Measurements from ENCODE around the gene UBE3A.

The UBE3A gene

DNA sequence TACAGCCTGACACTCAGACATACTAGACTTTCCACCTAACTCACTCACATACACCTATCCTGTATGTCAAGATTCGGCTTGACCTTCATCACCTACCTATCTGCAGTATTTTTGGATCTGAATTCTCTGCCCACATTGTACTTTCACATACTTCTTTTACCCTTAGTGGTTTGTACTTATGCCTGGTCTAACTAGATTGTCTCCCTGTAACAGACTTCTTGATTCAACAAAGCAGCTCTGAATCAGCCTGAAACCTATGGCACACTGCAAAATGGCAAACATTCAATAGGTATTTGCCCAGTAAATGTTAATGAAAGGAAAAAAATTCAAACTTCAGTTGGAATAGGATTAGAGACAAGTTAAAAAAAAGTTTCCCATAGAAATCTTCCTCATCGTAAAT is 106.5 kb downstream of the UBE3A start:
- no peak for DNase-seq

DNA sequence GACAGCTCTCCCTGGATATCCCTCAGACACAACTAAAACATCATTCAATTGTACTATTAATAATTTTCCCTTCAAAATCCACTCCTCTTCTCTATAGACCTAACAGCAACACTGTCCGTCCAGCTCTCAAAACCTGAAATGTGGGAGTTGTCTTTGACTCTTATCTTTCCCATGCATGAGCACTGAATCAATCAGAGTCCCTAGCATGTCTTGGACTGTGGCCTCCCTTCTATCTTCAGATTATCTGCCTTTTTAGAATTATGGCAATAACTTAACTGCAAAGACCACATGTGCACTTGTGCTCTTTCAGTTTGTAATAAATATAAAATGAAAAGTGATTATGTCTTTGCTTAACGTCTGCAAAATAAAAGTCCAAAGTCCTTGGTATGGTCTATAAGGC is 107.0 kb downstream of the UBE3A start:
- no peak for DNase-seq

DNA sequence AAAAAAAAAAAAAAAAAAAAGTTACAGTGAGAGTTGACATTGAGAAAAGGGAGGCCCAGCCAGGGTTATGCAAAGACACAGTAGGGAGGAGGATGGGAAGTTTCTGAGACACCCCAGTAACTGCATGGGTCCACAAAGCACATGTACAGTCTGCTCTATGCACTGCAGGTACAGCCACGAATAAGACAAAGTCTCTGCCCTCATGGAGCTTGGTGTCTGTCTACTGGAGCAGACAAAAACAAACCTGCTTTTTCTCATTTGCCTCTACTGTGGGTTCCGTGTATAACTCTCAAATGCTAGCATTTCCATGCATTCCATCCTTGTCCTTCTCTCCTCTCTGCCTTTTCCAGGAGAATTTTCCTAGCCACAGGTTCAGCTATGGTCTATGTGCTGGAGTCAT is 107.4 kb downstream of the UBE3A start:
- no peak for DNase-seq

DNA sequence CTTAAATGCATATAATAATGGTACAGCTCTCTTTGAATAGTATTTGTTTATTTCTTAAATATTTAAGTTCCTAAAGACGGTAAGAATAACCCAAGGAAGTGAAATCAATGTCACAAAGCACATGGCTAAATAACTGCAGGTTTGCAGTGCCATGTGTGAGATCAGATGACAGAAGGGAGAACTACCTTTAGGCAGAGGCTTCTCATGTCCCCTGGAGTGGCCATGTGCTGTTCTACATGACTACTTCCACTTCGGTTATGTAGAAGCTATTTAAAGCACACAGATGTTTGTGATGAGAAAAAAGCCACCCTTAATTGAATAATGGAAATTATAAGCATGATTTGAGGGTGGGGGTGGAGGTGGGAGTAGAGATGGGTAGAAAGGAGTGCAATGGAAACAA is 109.1 kb downstream of the UBE3A start:
- no peak for DNase-seq

DNA sequence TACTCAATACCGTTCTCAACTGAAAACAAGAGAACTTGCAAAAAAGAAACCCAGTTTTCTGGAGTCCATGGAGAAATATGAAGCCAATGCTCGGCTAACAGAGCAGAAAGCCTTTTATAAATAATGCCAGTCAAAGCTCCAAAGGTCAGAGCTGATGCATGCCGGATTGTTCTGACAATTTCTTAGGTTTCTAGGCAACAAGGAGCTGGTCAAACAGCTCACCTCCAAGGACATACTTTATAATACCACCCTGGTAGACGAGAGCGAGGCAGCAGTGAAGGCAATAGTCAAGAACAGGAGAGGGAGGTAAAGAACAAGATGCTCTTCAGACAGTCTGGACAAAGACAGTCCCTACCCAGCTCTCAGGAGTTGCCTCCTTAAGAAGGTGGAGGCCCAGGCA is 111.1 kb downstream of the UBE3A start:
- no peak for DNase-seq

DNA sequence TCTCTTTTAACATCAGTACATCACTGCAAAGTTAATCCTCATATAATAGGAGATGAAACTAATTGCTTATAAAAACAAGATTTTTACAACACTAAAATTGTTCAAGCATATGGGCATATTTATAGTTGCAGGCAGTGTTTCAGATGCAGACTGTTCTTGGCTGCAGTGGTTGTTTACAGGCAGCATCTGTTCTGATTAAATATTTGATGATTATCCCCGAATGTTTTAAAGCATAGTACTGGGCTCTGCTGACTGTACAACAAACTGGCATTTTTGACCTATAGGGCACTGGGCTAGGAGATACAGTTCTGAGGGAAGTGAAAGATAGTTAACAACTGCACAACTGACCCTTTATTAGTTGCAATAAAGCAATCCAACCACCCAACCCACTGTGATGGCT is 113.6 kb downstream of the UBE3A start:
- DNase-seq, result no peak

DNA sequence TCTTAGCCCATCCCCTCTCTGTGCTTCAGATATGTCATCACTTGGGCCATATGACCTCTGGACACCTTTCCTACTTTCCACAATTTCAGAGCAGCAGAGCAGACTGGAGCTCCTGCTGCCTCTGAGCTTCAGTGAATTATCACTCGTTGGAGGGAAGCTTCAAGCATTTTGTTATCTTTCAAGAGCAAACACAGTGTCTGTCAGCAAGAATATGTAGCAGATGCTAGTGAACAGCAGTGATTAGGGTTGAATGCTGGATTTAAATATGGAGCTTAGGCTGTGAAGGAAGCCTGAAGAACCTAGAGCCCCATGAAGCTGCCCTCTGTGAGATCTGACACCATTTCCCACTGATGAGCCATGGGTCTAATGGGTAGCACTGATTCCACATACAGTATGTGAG is 115.4 kb downstream of the UBE3A start:
- no peak for DNase-seq

DNA sequence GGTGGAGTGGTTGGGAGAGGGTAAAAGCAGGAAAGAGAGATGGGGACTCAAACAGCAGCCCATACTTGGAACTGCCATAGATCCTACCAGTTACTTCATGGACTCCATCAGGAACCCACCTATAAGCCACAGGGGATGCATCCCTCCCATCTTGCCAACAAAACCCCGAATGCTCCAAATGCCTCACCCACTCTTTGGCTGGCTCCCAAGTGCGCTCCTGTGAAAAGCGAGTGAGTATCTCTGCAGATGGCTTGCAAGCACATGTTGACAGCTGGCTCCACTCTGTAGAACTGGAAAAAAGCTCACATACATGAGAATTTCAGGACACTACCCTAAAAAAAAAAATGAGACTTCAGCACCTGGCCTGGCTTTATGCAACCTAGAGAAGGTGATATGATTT is 151.0 kb downstream of the UBE3A start:
- DNase-seq, result no peak

Data from amygdala (tissue), 56 donors.